GM19463 (cell line): ENCODE results near the gene CAVIN3.

Experiments used
- ATAC-seq: cut with Tn5 transposase; IDR thresholded peaks from one replicate; pipeline ENCODE4 v1.9.1; 2021; ENCODE audit warnings: mild to moderate bottlenecking, moderate library complexity; ENCODE audit not compliant: unreplicated experiment

Gene CAVIN3

DNA sequence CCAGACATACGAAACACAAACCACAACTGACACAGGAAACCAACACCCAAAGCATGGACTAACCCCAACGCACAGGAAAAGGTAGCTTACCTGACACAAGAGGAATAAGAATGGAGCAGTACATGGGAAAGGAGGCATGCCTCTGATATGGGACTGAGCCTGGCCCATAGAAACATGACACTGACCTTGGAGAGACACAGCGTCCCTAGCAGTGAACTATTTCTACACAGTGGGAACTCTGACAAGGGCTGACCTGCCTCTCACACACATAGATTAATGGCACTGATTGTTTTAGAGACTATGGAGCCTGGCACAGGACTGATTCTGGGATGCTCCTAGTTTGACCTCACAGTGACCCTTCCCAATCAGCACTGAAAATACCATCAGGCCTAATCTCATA lies 48.7 kb downstream of the CAVIN3 start:
- ATAC-seq, result no peak

DNA sequence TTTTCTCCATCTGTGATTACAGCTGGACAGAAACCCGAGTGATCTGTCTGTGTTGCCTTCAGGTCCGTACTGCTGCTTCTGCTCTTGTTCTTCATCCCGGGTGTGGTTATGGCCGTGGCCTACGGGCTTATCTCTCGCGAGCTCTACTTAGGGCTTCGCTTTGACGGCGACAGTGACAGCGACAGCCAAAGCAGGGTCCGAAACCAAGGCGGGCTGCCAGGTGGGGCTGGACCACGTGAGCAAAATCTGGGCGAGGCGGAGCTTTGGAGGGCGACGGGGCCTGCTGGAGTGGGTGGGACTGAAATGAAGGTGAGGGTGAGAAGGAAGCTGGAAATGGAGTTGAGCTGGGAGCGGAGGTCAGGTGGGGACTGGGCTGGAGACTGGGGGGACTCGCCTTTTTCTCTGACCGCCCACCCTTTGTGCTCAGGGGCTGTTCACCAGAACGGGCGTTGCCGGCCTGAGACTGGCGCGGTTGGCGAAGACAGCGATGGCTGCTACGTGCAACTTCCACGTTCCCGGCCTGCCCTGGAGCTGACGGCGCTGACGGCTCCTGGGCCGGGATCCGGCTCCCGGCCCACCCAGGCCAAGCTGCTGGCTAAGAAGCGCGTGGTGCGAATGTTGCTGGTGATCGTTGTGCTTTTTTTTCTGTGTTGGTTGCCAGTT lies 49.6 kb downstream of the CAVIN3 start:
- ATAC-seq, result no peak

DNA sequence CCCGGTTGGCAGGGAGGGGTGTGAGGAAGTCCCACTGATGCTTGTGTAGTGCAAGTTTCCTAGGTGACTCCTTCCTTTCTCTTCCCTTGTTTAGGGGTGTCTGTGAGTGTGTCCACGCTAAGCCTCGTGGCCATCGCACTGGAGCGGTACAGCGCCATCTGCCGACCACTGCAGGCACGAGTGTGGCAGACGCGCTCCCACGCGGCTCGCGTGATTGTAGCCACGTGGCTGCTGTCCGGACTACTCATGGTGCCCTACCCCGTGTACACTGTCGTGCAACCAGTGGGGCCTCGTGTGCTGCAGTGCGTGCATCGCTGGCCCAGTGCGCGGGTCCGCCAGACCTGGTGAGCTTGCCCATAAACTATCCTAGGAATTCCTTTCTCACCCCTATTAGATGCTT lies 50.3 kb downstream of the CAVIN3 start:
- no peak for ATAC-seq
